ENCODE data around the gene RANGAP1. TPM values are rescaled to one million over a fixed set of nuclear protein-coding genes. Genes with fewer than 3 reads are reported as not detected.

The RANGAP1 gene, protein sequence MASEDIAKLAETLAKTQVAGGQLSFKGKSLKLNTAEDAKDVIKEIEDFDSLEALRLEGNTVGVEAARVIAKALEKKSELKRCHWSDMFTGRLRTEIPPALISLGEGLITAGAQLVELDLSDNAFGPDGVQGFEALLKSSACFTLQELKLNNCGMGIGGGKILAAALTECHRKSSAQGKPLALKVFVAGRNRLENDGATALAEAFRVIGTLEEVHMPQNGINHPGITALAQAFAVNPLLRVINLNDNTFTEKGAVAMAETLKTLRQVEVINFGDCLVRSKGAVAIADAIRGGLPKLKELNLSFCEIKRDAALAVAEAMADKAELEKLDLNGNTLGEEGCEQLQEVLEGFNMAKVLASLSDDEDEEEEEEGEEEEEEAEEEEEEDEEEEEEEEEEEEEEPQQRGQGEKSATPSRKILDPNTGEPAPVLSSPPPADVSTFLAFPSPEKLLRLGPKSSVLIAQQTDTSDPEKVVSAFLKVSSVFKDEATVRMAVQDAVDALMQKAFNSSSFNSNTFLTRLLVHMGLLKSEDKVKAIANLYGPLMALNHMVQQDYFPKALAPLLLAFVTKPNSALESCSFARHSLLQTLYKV
- total RNA-seq (2021; fragmentation: NEBNext Ultra II Directional; extraction: Animal tissue kit (Norgen Biotek cat#: 25700)) (171 and 176 TPM in 2 replicates), polyA plus RNA-seq (2011; rRNA removed) (121 and 190 TPM in 2 replicates), polyA minus RNA-seq (2011; rRNA and poly(A)+ RNA removed) (105 and 127 TPM in 2 replicates)
- 168 TPM for polyA plus RNA-seq (2011; cell fraction: cytosol; rRNA removed)
- polyA plus RNA-seq (2011; cell fraction: nucleus; rRNA removed) = 215 TPM
- 115 to 161 TPM (median 143 TPM) in 4 replicates for polyA plus RNA-seq (2012, experiment 1 of 2)
- polyA plus RNA-seq (2012, experiment 2 of 2) = 150 TPM
- 62.4 TPM for polyA plus RNA-seq (2013, experiment 1 of 2)
- polyA plus RNA-seq (2013, experiment 2 of 2) = 60.5 TPM
- polyA minus RNA-seq (2011; cell fraction: cytosol; rRNA and poly(A)+ RNA removed) = 88.7 TPM
- 64.5 TPM for polyA minus RNA-seq (2011; cell fraction: nucleus; rRNA and poly(A)+ RNA removed)
- long read RNA-seq, experiment 1, partial matches to known transcripts = 109 of 152 reads
- long read RNA-seq, experiment 1, other reads (novel, unspliced or antisense) = 41 of 152 reads
- long read RNA-seq, experiment 2, transcript RANGAP1-201 (16 exons, 3,060 nt) = major isoform, 17 of 35 reads
- long read RNA-seq, experiment 2, partial matches to known transcripts = 11 of 35 reads
- long read RNA-seq, experiment 2, other reads (novel, unspliced or antisense) = 7 of 35 reads

- Histone ChIP-seq H2BK120ac (replicated peaks; ENCODE audit: low read depth, low read length) (peak within 1 kb of the TSS; percentile 21), H3K36me3 (ENCODE audit: control insufficient read depth in 2 of 4, insufficient read depth in 4 of 4, low read length in 3 of 4) (peaks cover 8 to 32% (median 14%) of the 10 kb centered on the region in 4 experiments; a peak in 6 of 8 replicates), H2AFZ (ENCODE audit: low read length) (peak within 1 kb of the TSS; percentile 6; the same call in 1 of the 2 replicates), H4K5ac (ENCODE audit: insufficient read length, low read depth, low read length) (peak within 1 kb of the TSS; percentile 39), H2BK15ac (ENCODE audit: low read length) (no peak within 1 kb of the TSS), H2AK5ac (ENCODE audit: low read depth, low read length) (peak within 1 kb of the TSS; percentile 4; the same call in 1 of the 2 replicates), H3K4ac (replicated peaks; ENCODE audit: insufficient read length, low read depth, low read length) (peak within 1 kb of the TSS; percentile 16), H3K79me2 (ENCODE audit: control insufficient read depth in 1 of 2, insufficient read depth in 2 of 2, low read length in 2 of 2) (peaks cover 6 to 37% of the 10 kb centered on the region in 2 experiments; a peak in 3 of 4 replicates), H3K9ac (replicated peaks in 1 of 4; ENCODE audit: extremely low read depth in 1 of 4, low read depth in 3 of 4, low read length in 3 of 4) (peak within 1 kb of the TSS; percentile 66 to 79 (median 68)), H3K9me3 (ENCODE audit: insufficient read depth in 2 of 2, low read depth in 1 of 2, low read length in 1 of 2) (no peaks in the 10 kb centered on the region), H4K8ac (ENCODE audit: extremely low read depth, insufficient read depth, low read length) (peak within 1 kb of the TSS; percentile 83; the same call in 1 of the 2 replicates), H3K27ac (ENCODE audit: low read depth, low read length) (peak within 1 kb of the TSS; percentile 67), H4K91ac (replicated peaks; ENCODE audit: insufficient read length, low read length) (peak within 1 kb of the TSS; percentile 41), H3K23me2 (ENCODE audit: low read depth, low read length) (peaks cover 3% of the 10 kb centered on the region; the same call in 1 of the 2 replicates), H3K18ac (ENCODE audit: extremely low read depth, low read length) (peak within 1 kb of the TSS; percentile 71), H3K79me1 (ENCODE audit: low read depth, low read length) (peaks cover 10% of the 10 kb centered on the region; the same call in 1 of the 2 replicates), H3K4me2 (ENCODE audit: insufficient read depth in 1 of 2, low read depth in 2 of 2, low read length in 2 of 2) (peak within 1 kb of the TSS; percentile 71 to 74), H3K4me3 (ENCODE audit: extremely low read depth in 1 of 4, insufficient read depth in 2 of 4, low read depth in 3 of 4, low read length in 4 of 4) (peak within 1 kb of the TSS; percentile 76 to 93 (median 82)), H4K20me1 (replicated peaks in 1 of 2; ENCODE audit: control insufficient read depth in 1 of 2, insufficient read depth in 2 of 2, low read length in 2 of 2) (peaks cover 4 to 11% of the 10 kb centered on the region in 2 experiments), H3K23ac (ENCODE audit: insufficient read length) (no peak within 1 kb of the TSS), H3K4me1 (replicated peaks in 1 of 4; ENCODE audit: control insufficient read depth in 3 of 4, insufficient read depth in 4 of 4, low read length in 3 of 4) (peaks cover 2 to 20% (median 10%) of the 10 kb centered on the region in 4 experiments; a peak in 6 of 7 replicates), H2BK5ac (ENCODE audit: low read depth, low read length) (peak within 1 kb of the TSS; percentile 83), H2BK12ac (ENCODE audit: low read depth, low read length) (peak within 1 kb of the TSS; percentile 50; the same call in 1 of the 2 replicates), H3K56ac (replicated peaks; ENCODE audit: insufficient read length, low read depth, low read length) (peak within 1 kb of the TSS; percentile 84), H3K14ac (ENCODE audit: insufficient read length) (no peak within 1 kb of the TSS), H2BK20ac (ENCODE audit: low read length) (no peak within 1 kb of the TSS), H3K27me3 (replicated peaks in 1 of 4; ENCODE audit: control insufficient read depth in 3 of 4, extremely low read depth in 1 of 4, insufficient read depth in 3 of 4, low read length in 3 of 4) (no peaks in the 10 kb centered on the region)
- peak; percentile 96 for FAIRE-seq
- POLR2A ChIA-PET (ENCODE audit: partially characterized antibody) = interaction anchor here (0.6 to 4.5 kb wide), 18 partner anchors 11 to 303 kb away, joined by 3 to 24 read pairs (median 4); partner anchors contain the start of genes PMM1, TEF, TOB2 and ZC3H7B
- DNase-seq (ENCODE audit: low read depth in 1 of 2, low spot score in 2 of 2) = peak; percentile 95
- WGBS, 2 experiments (ENCODE audit: extremely low coverage in 1 of 2, insufficient coverage in 1 of 2, insufficient read length in 1 of 2, insufficient replicate concordance in 2 of 2, low coverage in 1 of 2, low lambda C conversion rate in 2 of 2, missing lambda C conversion rate in 1 of 2) = 2% methylated on average over 45 of the region's 77 CpGs; no CpG with 5 or more reads in 1 of the 2 experiments
- CTCF ChIA-PET (ENCODE audit: partially characterized antibody) = interaction anchor here (1.0 to 1.3 kb wide), 4 partner anchors 13 to 231 kb away, joined by 3 read pairs; no protein-coding TSS in a partner anchor
- TF ChIP-seq CEBPB (IDR thresholded peaks at IDR 0.05; ENCODE audit: low read depth, low read length) = peak; percentile 60; the same call in 1 of the 2 replicates
- TF ChIP-seq, protein P1, sequence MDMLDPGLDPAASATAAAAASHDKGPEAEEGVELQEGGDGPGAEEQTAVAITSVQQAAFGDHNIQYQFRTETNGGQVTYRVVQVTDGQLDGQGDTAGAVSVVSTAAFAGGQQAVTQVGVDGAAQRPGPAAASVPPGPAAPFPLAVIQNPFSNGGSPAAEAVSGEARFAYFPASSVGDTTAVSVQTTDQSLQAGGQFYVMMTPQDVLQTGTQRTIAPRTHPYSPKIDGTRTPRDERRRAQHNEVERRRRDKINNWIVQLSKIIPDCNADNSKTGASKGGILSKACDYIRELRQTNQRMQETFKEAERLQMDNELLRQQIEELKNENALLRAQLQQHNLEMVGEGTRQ (IDR thresholded peaks at IDR 0.05; ENCODE audit: low read length) = no peak
- TF ChIP-seq ZNF274 (IDR thresholded peaks at IDR 0.05; ENCODE audit: borderline replicate concordance, extremely low read depth, low read length) = no peak
Measured at GRCh38 chr22:41285820-41286638, at the start of gene RANGAP1. Gene RANGAP1 (minus strand): TSS chr22:41286187. CDS start chr22:41281044, 5,143 bp downstream.
